GM18951 (cell line): ENCODE measurements around the gene ZNF576.
"Not testable (repeated sequence)": the region's sequence is repeated elsewhere in the genome, so short reads cannot be mapped to it uniquely, and the experiment has no call there.

Experiments used
- POLR2A ChIP-seq: IDR thresholded peaks from 4 replicates; pipeline ENCODE4 v1.6.1; 2011; ENCODE audit warnings: mild to moderate bottlenecking; ENCODE audit not compliant: insufficient read length, insufficient read depth; ENCODE audit errors: extremely low read depth
- in situ Hi-C: fragments of 300-500 bp; cut with MboI; formaldehyde crosslinking; loops from one replicate; pipeline ENCODE4 v1.12.0; 2022; ENCODE audit warnings: low sequenced_read_pairs, mixed read lengths, inconsistent platforms; ENCODE audit not compliant: unreplicated experiment

The ZNF576 gene

DNA sequence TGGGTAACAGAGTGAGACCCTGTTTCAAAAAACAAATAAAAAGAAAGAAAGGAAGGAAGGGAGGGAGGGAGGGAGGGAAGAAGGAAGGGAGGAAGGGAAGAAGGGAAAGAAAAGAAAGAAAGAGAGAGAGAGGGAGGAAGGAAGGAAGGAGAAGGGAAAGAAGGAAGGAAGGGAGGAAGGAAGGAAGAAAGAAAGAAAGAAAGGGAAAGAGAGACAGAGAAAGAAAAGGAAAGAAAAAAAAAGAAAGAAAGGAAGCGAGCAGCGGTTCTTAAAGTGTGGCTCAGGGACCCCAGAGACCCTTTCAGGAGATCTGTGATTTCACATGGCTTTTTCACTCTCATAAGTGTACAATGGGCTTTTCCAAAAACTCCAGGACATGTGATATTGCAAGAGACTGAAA lies 53.1 kb downstream of the ZNF576 start:
- in situ Hi-C loops: no loop called here
- TF ChIP-seq POLR2A: no peak

GRCh38 chr19:43650276-43650675 lies 53.9 kb downstream of the ZNF576 start:
- in situ Hi-C loops: not testable (repeated sequence)
